Spinal cord (tissue), 10 donors: ENCODE measurements around the gene SLC35E2B. TPM values are rescaled to one million over a fixed set of nuclear protein-coding genes. Genes with fewer than 3 reads are reported as not detected.

Source experiments
- DNase-seq, 6 donors: peaks; one replicate each; pipeline versions ENCODE4 v3.0.0 to v3.0.0-alpha.2; 2013 to 2015; ENCODE audit warnings: low spot score in 6 of 6, low read depth in 4 of 6
- H3K27ac ChIP-seq: one replicate; pipeline ENCODE4 v1.5.1; 2013; ENCODE audit warnings: low read depth, low read length, control low read depth
- H3K27me3 ChIP-seq: one replicate; pipeline ENCODE4 v1.6.1; 2013; ENCODE audit warnings: low read length; ENCODE audit not compliant: control insufficient read depth, insufficient read depth
- H3K36me3 ChIP-seq: one replicate; pipeline ENCODE4 v1.6.1; 2013; ENCODE audit warnings: low read length; ENCODE audit not compliant: control insufficient read depth, insufficient read depth
- H3K4me1 ChIP-seq: one replicate; pipeline ENCODE4 v1.6.1; 2013; ENCODE audit warnings: low read length; ENCODE audit not compliant: control insufficient read depth, insufficient read depth
- H3K4me3 ChIP-seq: one replicate; pipeline ENCODE4 v1.5.1; 2013; ENCODE audit warnings: low read depth, low read length, control low read depth
- H3K9me3 ChIP-seq: one replicate; pipeline ENCODE4 v1.6.1; 2013; ENCODE audit warnings: low read length; ENCODE audit not compliant: control insufficient read depth, insufficient read depth
- WGBS: methylation state at CpG from one replicate; pipeline ENCODE4 v1.1.5; 2013; ENCODE audit warnings: missing lambda C conversion rate; ENCODE audit not compliant: insufficient coverage; 5-methylcytosine and 5-hydroxymethylcytosine counted together
- polyA plus RNA-seq, 2 donors: library from polyadenylated mRNA; unstranded; fragments of 120-200 nt; gene quantifications; one replicate each; pipeline ENCODE4 v1.2.1, GENCODE V29; 2013; ENCODE audit not compliant: insufficient read length in 2 of 2
- total RNA-seq, 2 donors: library from RNA; depleted of rRNA in 1 of 2; stranded (reverse); fragments of 120-200 nt in 1 of 2; fragments of >200 nt in 1 of 2; gene quantifications; one replicate each; pipeline versions ENCODE4 v1.2.3 to v1.2.4, GENCODE V29; 2013 to 2014
- donor health status: healthy.

Gene SLC35E2B
- total and polyA plus RNA-seq, 4 donors, result 46.2 to 123 (median 70.9) TPM

- Histone ChIP-seq H3K9me3 (no peaks in the 10 kb centered on the region), H3K27me3 (peaks cover 25% of the 10 kb centered on the region), H3K4me3 (no peak overlapping the region), H3K4me1 (no peaks in the 10 kb centered on the region), H3K36me3 (peaks cover 38% of the 10 kb centered on the region), H3K27ac (peak overlapping the region; percentile 47)
- 8% methylated on average over 65 of the region's 79 CpGs for WGBS
- DNase-seq, result peak in 1 of 6 donors; percentile 71
These were observed 61.4 kb downstream of the SLC35E2B start for GRCh38 chr1:1630965-1631781.

- no peak overlapping the region for H3K4me3 ChIP-seq
- H3K36me3 ChIP-seq, result peaks cover 45% of the 10 kb centered on the region
- DNase-seq, result peak in 4 of 6 donors; percentile 29 to 93 (median 66)
- H3K27me3 ChIP-seq, result peaks cover 25% of the 10 kb centered on the region
- WGBS, result 10% methylated on average over 64 of the region's 81 CpGs
- no peak overlapping the region for H3K27ac ChIP-seq
- no peaks in the 10 kb centered on the region for H3K4me1 ChIP-seq
- H3K9me3 ChIP-seq, result no peaks in the 10 kb centered on the region
These were observed 62.2 kb downstream of the SLC35E2B start for GRCh38 chr1:1630191-1630964.

GRCh38 chr1:1629430-1630190 lies 63.0 kb downstream of the SLC35E2B start:
- H3K27ac ChIP-seq, result no peak overlapping the region
- 43% methylated on average over 33 of the region's 48 CpGs for WGBS
- peaks cover 52% of the 10 kb centered on the region for H3K36me3 ChIP-seq
- peak in 1 of 6 donors; percentile 8 for DNase-seq
- H3K4me3 ChIP-seq, result no peak overlapping the region
- H3K9me3 ChIP-seq, result no peaks in the 10 kb centered on the region
- H3K27me3 ChIP-seq, result peaks cover 25% of the 10 kb centered on the region
- H3K4me1 ChIP-seq, result no peaks in the 10 kb centered on the region

GRCh38 chr1:1628754-1629429 lies 63.7 kb downstream of the SLC35E2B start:
- DNase-seq, result no peak
- Histone ChIP-seq H3K36me3 (peaks cover 59% of the 10 kb centered on the region), H3K27me3 (peaks cover 25% of the 10 kb centered on the region), H3K27ac (no peak overlapping the region), H3K4me3 (no peak overlapping the region), H3K9me3 (no peaks in the 10 kb centered on the region), H3K4me1 (no peaks in the 10 kb centered on the region)
- WGBS, result 42% methylated on average over 53 of the region's 53 CpGs

- H3K27ac ChIP-seq, result no peak overlapping the region
These were observed 64.5 kb downstream of the SLC35E2B start for GRCh38 chr1:1627829-1628753.

GRCh38 chr1:1627261-1627828 lies 65.2 kb downstream of the SLC35E2B start:
- Histone ChIP-seq H3K27ac (no peak overlapping the region), H3K9me3 (no peaks in the 10 kb centered on the region), H3K27me3 (peaks cover 25% of the 10 kb centered on the region), H3K4me1 (no peaks in the 10 kb centered on the region), H3K4me3 (no peak overlapping the region), H3K36me3 (peaks cover 75% of the 10 kb centered on the region)
- WGBS, result 84% methylated on average over 37 of the region's 37 CpGs
- no peak for DNase-seq

More at GRCh38 chr1:1627829-1628753, 64.5 kb downstream of the SLC35E2B start:
- no peak overlapping the region for H3K4me3 ChIP-seq
- H3K36me3 ChIP-seq, result peaks cover 67% of the 10 kb centered on the region
- WGBS, result 92% methylated on average over 46 of the region's 53 CpGs
- H3K4me1 ChIP-seq, result no peaks in the 10 kb centered on the region
- peaks cover 25% of the 10 kb centered on the region for H3K27me3 ChIP-seq
- peak in 1 of 6 donors; percentile 4 for DNase-seq
- H3K9me3 ChIP-seq, result no peaks in the 10 kb centered on the region

GRCh38 chr1:1626207-1627141 lies 66.1 kb downstream of the SLC35E2B start:
- H3K4me1 ChIP-seq, result no peaks in the 10 kb centered on the region
- DNase-seq, result no peak
- 93% methylated on average over 42 of the region's 48 CpGs for WGBS

More at GRCh38 chr1:1626207-1627141, 66.1 kb downstream of the SLC35E2B start:
- Histone ChIP-seq H3K27ac (no peak overlapping the region), H3K27me3 (peaks cover 17% of the 10 kb centered on the region), H3K36me3 (peaks cover 84% of the 10 kb centered on the region), H3K9me3 (no peaks in the 10 kb centered on the region), H3K4me3 (no peak overlapping the region)
